Upper lobe of left lung (tissue), 4 donors: ENCODE measurements around the gene MRGPRF.

Experiments
- POLR2AphosphoS5 ChIP-seq, 2 donors: sonication (generic); formaldehyde crosslinking; IDR thresholded peaks; one replicate each; pipeline ENCODE4 v1.5.1; 2017; ENCODE audit warnings: antibody characterized with exemption in 2 of 2
- TF ChIP-seq, protein P1 (sequence below), 6 experiments: fragments of 450-650 bp in 4 of 6; fragments of 200-600 bp in 2 of 6; sonication (generic) in 2 of 6; IDR thresholded peaks; one replicate each; pipeline ENCODE4 v1.5.1; 2016 to 2019; ENCODE audit warnings: antibody characterized with exemption in 6 of 6

DNA sequence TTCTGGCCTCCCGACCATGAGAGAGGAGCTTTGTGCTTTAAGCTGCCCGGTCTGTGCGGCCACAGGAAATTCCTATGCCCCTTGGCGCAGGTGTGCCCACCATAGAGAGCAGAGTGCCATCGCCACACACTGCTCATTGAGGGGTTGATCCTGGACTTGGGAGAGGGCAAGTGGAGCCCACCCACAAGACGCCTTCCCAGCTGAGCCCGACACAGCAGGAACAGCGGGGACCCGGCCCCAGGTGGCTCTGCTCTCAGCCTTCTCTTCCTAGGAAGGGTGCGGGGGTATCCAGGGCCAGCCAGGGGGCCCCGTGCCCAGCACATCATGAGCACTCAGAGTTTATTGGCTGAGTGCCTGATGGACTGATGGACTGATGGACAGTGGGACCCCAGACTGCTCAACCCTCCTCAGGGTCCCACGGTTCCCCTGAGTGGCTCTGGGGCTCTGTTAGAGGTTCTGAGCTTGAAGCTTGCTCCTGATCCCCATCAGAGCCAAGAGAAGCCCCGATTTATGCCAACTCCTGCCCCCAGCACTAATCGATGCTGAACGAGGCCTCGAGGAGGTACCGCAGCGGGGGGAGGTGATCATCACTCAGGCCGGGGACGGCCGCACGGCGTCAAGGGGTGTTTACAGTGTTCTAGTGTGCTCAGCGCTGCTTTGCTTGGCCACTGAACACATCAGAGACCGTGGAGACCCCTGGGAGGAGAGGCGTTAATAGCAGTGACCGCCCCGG is 18.7 kb downstream of the MRGPRF start:
- TF ChIP-seq, protein P1, sequence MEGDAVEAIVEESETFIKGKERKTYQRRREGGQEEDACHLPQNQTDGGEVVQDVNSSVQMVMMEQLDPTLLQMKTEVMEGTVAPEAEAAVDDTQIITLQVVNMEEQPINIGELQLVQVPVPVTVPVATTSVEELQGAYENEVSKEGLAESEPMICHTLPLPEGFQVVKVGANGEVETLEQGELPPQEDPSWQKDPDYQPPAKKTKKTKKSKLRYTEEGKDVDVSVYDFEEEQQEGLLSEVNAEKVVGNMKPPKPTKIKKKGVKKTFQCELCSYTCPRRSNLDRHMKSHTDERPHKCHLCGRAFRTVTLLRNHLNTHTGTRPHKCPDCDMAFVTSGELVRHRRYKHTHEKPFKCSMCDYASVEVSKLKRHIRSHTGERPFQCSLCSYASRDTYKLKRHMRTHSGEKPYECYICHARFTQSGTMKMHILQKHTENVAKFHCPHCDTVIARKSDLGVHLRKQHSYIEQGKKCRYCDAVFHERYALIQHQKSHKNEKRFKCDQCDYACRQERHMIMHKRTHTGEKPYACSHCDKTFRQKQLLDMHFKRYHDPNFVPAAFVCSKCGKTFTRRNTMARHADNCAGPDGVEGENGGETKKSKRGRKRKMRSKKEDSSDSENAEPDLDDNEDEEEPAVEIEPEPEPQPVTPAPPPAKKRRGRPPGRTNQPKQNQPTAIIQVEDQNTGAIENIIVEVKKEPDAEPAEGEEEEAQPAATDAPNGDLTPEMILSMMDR (IDR thresholded peaks at IDR 0.05), result no peak
- no peak for TF ChIP-seq POLR2AphosphoS5 (IDR thresholded peaks at IDR 0.05)
